ENCODE results near the gene ABCC9. TPM values are rescaled to one million over a fixed set of nuclear protein-coding genes. Genes with fewer than 3 reads are reported as not detected.

ABCC9 gene
- total RNA-seq, 1 experiment from 2014 or later: not detected

DNA sequence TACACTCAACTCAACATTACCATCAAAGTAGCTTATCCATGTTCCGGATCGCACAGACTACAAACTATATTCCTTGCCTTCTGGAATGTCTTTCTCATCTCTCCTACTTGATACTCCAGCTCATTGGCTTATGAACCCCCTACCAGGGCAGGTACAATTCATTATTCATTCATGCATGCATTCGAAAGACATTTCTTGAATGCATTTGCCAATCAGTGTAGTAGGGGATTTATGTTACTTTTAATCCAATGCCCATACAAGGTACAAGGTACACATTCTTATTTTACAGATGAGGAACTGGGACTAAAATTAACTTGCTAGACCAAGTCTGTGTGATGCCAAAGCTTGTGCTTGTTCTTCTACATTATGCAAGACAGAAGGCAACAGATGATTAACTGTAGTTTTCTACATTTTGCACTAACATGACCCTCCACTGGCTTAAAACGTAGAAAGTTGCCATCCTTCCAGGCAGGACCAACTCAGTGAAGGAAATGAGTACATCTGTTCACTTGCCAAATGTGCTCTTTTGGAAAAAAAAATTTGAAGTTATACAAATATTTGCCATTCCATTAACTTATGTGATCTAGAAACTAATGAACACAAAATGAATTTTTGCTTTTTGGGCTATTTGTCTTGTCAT lies 113.0 kb downstream of the ABCC9 start:
- Histone ChIP-seq H3K4ac (ENCODE audit: low read depth, low read length) (no peak overlapping the region), H2BK120ac (ENCODE audit: low read depth, low read length, poor library complexity, severe bottlenecking) (no peak overlapping the region), H3T11ph (ENCODE audit: low read length) (no peak overlapping the region), H2AFZ (ENCODE audit: low read length) (no peak overlapping the region), H4K5ac (ENCODE audit: insufficient read length, low read depth, low read length) (no peak overlapping the region), H4K20me1 (ENCODE audit: control insufficient read depth, insufficient read depth, insufficient read length) (no peaks in the 10 kb centered on the region), H3K9me3 (ENCODE audit: control insufficient read depth, low read depth, low read length) (no peaks in the 10 kb centered on the region), H3K4me1 (ENCODE audit: insufficient read depth, low read length) (no peaks in the 10 kb centered on the region), H3K56ac (ENCODE audit: insufficient read length, low read depth, low read length) (no peak overlapping the region), H3K79me1 (ENCODE audit: insufficient read depth, low read depth, low read length, poor library complexity, severe bottlenecking) (no peaks in the 10 kb centered on the region), H2AK5ac (ENCODE audit: insufficient read length, low read length) (no peak overlapping the region), H3K9ac (ENCODE audit: extremely low read depth, insufficient read length, low read length) (no peak overlapping the region), H3K4me2 (ENCODE audit: insufficient read depth, insufficient read length, low read length) (no peak overlapping the region), H3K27me3 (ENCODE audit: insufficient read depth, low read length) (no peaks in the 10 kb centered on the region), H2BK12ac (ENCODE audit: insufficient read length, low read depth, low read length) (no peak overlapping the region), H3K79me2 (ENCODE audit: insufficient read depth, low read length) (no peaks in the 10 kb centered on the region), H3K18ac (ENCODE audit: insufficient read length, low read depth, low read length) (no peak overlapping the region), H3K14ac (ENCODE audit: insufficient read depth, low read length) (no peak overlapping the region), H2BK15ac (ENCODE audit: low read depth, low read length) (no peak overlapping the region), H2BK20ac (ENCODE audit: low read depth, low read length, poor library complexity, severe bottlenecking) (no peak overlapping the region), H4K91ac (ENCODE audit: insufficient read length, low read depth, low read length) (no peak overlapping the region), H3K23ac (ENCODE audit: insufficient read length, low read depth, low read length) (no peak overlapping the region), H3K27ac (ENCODE audit: insufficient read length, low read depth, low read length) (no peak overlapping the region), H2BK5ac (ENCODE audit: insufficient read length, low read length) (no peak overlapping the region), H4K8ac (replicated peaks; ENCODE audit: insufficient read length, low read depth, low read length) (no peak overlapping the region), H3K23me2 (ENCODE audit: insufficient read length, low read depth, low read length, poor library complexity, severe bottlenecking) (no peaks in the 10 kb centered on the region)
- TF ChIP-seq CTCF (conservative IDR thresholded peaks at IDR 0.05): no peak
- 100% methylated on average over 2 of the region's 4 CpGs for WGBS (ENCODE audit: extremely low coverage, insufficient read length, low lambda C conversion rate)
- Mint-ChIP-seq H3K9me3 (no peaks in the 10 kb centered on the region; a peak in 1 of 5 replicates), H3K27ac (no peak overlapping the region), H3K36me3 (ENCODE audit: insufficient read depth in 1 of 3, low read depth in 3 of 3) (no peaks in the 10 kb centered on the region), H3K4me3 (no peak overlapping the region), H3K4me1 (no peaks in the 10 kb centered on the region), H3K27me3 (ENCODE audit: low read depth) (no peaks in the 10 kb centered on the region; the same call in 1 of the 2 replicates)
- no peak for DNase-seq

All from H9 (cell line).